Liver (tissue), 9 donors: ENCODE data around the gene TACR1. TPM values are rescaled to one million over a fixed set of nuclear protein-coding genes. Genes with fewer than 3 reads are reported as not detected.

Source experiments
- DNase-seq: peaks from one replicate; pipeline ENCODE4 v3.0.0-alpha.2; 2017; ENCODE audit warnings: low spot score
- H3K27ac ChIP-seq, 2 donors: one replicate each; pipeline ENCODE4 v1.7.0; 2013; ENCODE audit warnings: inconsistent platforms in 2 of 2, low read length in 2 of 2, control low read depth in 1 of 2, low read depth in 1 of 2, mild to moderate bottlenecking in 1 of 2
- H3K27me3 ChIP-seq, 4 donors: one replicate each; pipeline versions ENCODE4 v1.6.1 to v1.7.0; 2013; ENCODE audit warnings: low read length in 3 of 4, inconsistent platforms in 1 of 4, mild to moderate bottlenecking in 1 of 4, moderate library complexity in 1 of 4; ENCODE audit not compliant: control insufficient read depth in 4 of 4, insufficient read depth in 4 of 4
- H3K36me3 ChIP-seq, 4 donors: one replicate each; pipeline versions ENCODE4 v1.6.1 to v1.7.0; 2013; ENCODE audit warnings: low read length in 3 of 4, mild to moderate bottlenecking in 3 of 4, low read depth in 1 of 4, moderate library complexity in 1 of 4; ENCODE audit not compliant: control insufficient read depth in 4 of 4, insufficient read depth in 3 of 4
- H3K4me1 ChIP-seq, 4 donors: one replicate each; pipeline versions ENCODE4 v1.6.1 to v1.7.0; 2013; ENCODE audit warnings: low read length in 3 of 4, mild to moderate bottlenecking in 3 of 4, moderate library complexity in 1 of 4; ENCODE audit not compliant: control insufficient read depth in 4 of 4, insufficient read depth in 4 of 4
- H3K4me3 ChIP-seq, 3 donors: one replicate each; pipeline versions ENCODE4 v1.6.1 to v1.7.0; 2013; ENCODE audit warnings: low read length in 3 of 3, control low read depth in 1 of 3, low read depth in 1 of 3, mild to moderate bottlenecking in 1 of 3
- H3K9ac ChIP-seq, 2 donors: one replicate each; pipeline ENCODE4 v1.7.0; 2013; ENCODE audit warnings: low read length in 2 of 2, mild to moderate bottlenecking in 2 of 2, moderate library complexity in 2 of 2, control low read depth in 1 of 2, low read depth in 1 of 2
- H3K9me3 ChIP-seq, 4 donors: one replicate each; pipeline versions ENCODE4 v1.6.1 to v1.7.0; 2013; ENCODE audit warnings: low read length in 3 of 4; ENCODE audit not compliant: control insufficient read depth in 4 of 4
- CTCF ChIP-seq: fragments of 150-350 bp; IDR thresholded peaks from 2 replicates; pipeline ENCODE4 v1.5.1; 2017; ENCODE audit warnings: improper control_type of control experiment, low read depth, low read length; ENCODE audit not compliant: missing input control
- EGR1 ChIP-seq, 2 donors: IDR thresholded peaks; 2 replicates each; pipeline ENCODE4 v1.6.1; 2016 to 2018; ENCODE audit warnings: antibody characterized with exemption in 2 of 2, low read depth in 2 of 2
- FOXA1 ChIP-seq: IDR thresholded peaks from 2 replicates; pipeline ENCODE4 v1.6.1; 2016; ENCODE audit warnings: antibody characterized with exemption
- FOXA2 ChIP-seq: IDR thresholded peaks from 2 replicates; pipeline ENCODE4 v1.6.1; 2016; ENCODE audit warnings: antibody characterized with exemption
- GABPA ChIP-seq, 2 donors: IDR thresholded peaks in 1 of 2; conservative IDR thresholded peaks in 1 of 2; 2 replicates each; pipeline ENCODE4 v1.6.1; 2016; ENCODE audit warnings: antibody characterized with exemption in 2 of 2, mild to moderate bottlenecking in 1 of 2, moderate library complexity in 1 of 2
- HNF4A ChIP-seq, 2 donors: conservative IDR thresholded peaks; 2 replicates each; pipeline ENCODE4 v1.6.1; 2016; ENCODE audit warnings: antibody characterized with exemption in 2 of 2, mild to moderate bottlenecking in 2 of 2
- HNF4G ChIP-seq: IDR thresholded peaks from 2 replicates; pipeline ENCODE4 v1.6.1; 2016; ENCODE audit warnings: antibody characterized with exemption
- JUND ChIP-seq, 2 donors: IDR thresholded peaks; 2 replicates each; pipeline ENCODE4 v1.6.1; 2016; ENCODE audit warnings: antibody characterized with exemption in 2 of 2
- MAX ChIP-seq: IDR thresholded peaks from 2 replicates; pipeline ENCODE4 v1.6.1; 2016; ENCODE audit warnings: antibody characterized with exemption
- NR2F2 ChIP-seq: IDR thresholded peaks from 2 replicates; pipeline ENCODE4 v1.6.1; 2016; ENCODE audit warnings: antibody characterized with exemption
- RAD21 ChIP-seq, 2 donors: IDR thresholded peaks; 2 replicates each; pipeline ENCODE4 v1.6.1; 2016; ENCODE audit warnings: antibody characterized with exemption in 2 of 2, mild to moderate bottlenecking in 2 of 2
- RXRA ChIP-seq, 2 donors: IDR thresholded peaks; 2 replicates each; pipeline ENCODE4 v1.6.1; 2017 to 2018; ENCODE audit warnings: antibody characterized with exemption in 2 of 2, mild to moderate bottlenecking in 1 of 2
- SP1 ChIP-seq: IDR thresholded peaks from 2 replicates; pipeline ENCODE4 v1.6.1; 2018; ENCODE audit warnings: antibody characterized with exemption, mild to moderate bottlenecking
- TAF1 ChIP-seq: conservative IDR thresholded peaks from 2 replicates; pipeline ENCODE4 v1.6.1; 2016; ENCODE audit warnings: antibody characterized with exemption, mild to moderate bottlenecking
- YY1 ChIP-seq: IDR thresholded peaks from 2 replicates; pipeline ENCODE4 v1.6.1; 2016; ENCODE audit warnings: antibody characterized with exemption, mild to moderate bottlenecking
- WGBS: extraction: QIAGEN DNeasy Blood & Tissue Kit; methylation state at CpG from one replicate; pipeline ENCODE4 v1.1.7; 2013; 5-methylcytosine and 5-hydroxymethylcytosine counted together
- polyA plus RNA-seq, 2 donors: library from polyadenylated mRNA; stranded (reverse) in 1 of 2; unstranded in 1 of 2; fragments of 200-250 nt in 1 of 2; fragments of >200 nt in 1 of 2; fragmentation: Nextera tagmentation in 1 of 2; extraction: Ambion mirVana in 1 of 2; gene quantifications; one replicate each; pipeline versions ENCODE4 v1.2.1 to v1.2.3, GENCODE V29; 2013 to 2015
- total RNA-seq, 2 donors: library from RNA; depleted of rRNA; stranded (reverse); fragments of >200 nt; gene quantifications; one replicate each; pipeline ENCODE4 v1.2.3, GENCODE V29; 2014
- TF ChIP-seq, protein P1 (sequence below): IDR thresholded peaks from 2 replicates; pipeline ENCODE4 v1.6.1; 2016; ENCODE audit warnings: antibody characterized with exemption
- TF ChIP-seq, protein P2 (sequence below): IDR thresholded peaks from 2 replicates; pipeline ENCODE4 v1.6.1; 2016; ENCODE audit warnings: antibody characterized with exemption, mild to moderate bottlenecking
- TF ChIP-seq, protein P3 (sequence below): IDR thresholded peaks from 2 replicates; pipeline ENCODE4 v1.6.1; 2016; ENCODE audit warnings: antibody characterized with exemption
- donor health status: healthy.
- donor health status: healthy.
- donor health status: healthy.
- donor health status: healthy.
- donor health status: healthy.

TACR1 gene
- total and polyA plus RNA-seq, 4 donors = 0.02 to 0.84 (median 0.14) TPM; not detected in 1

GRCh38 chr2:75031906-75032803 is 167.2 kb downstream of the TACR1 start (continued):
- TF ChIP-seq CTCF = no peak
- TF ChIP-seq GABPA (IDR thresholded peaks at IDR 0.05 in 1 of 2, conservative IDR thresholded peaks at IDR 0.05 in 1 of 2) = no peak
- TF ChIP-seq JUND (IDR thresholded peaks at IDR 0.05) = no peak

- 94% methylated on average over 6 of the region's 6 CpGs for WGBS
- Histone ChIP-seq H3K27ac (no peak overlapping the region), H3K9me3 (no peaks in the 10 kb centered on the region), H3K27me3 (no peaks in the 10 kb centered on the region), H3K36me3 (no peaks in the 10 kb centered on the region), H3K9ac (no peak overlapping the region), H3K4me1 (no peaks in the 10 kb centered on the region), H3K4me3 (no peak overlapping the region)
- TF ChIP-seq FOXA1 = no peak
- TF ChIP-seq GABPA (IDR thresholded peaks at IDR 0.05 in 1 of 2, conservative IDR thresholded peaks at IDR 0.05 in 1 of 2) = no peak
- no peak for TF ChIP-seq YY1
- TF ChIP-seq MAX = no peak
- no peak for TF ChIP-seq RAD21 (IDR thresholded peaks at IDR 0.05)
- TF ChIP-seq RXRA (IDR thresholded peaks at IDR 0.05) = no peak
- no peak for TF ChIP-seq FOXA2
- TF ChIP-seq, protein P1, sequence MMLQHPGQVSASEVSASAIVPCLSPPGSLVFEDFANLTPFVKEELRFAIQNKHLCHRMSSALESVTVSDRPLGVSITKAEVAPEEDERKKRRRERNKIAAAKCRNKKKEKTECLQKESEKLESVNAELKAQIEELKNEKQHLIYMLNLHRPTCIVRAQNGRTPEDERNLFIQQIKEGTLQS = no peak
- no peak for TF ChIP-seq JUND (IDR thresholded peaks at IDR 0.05)
- TF ChIP-seq HNF4G = no peak
- TF ChIP-seq, protein P2, sequence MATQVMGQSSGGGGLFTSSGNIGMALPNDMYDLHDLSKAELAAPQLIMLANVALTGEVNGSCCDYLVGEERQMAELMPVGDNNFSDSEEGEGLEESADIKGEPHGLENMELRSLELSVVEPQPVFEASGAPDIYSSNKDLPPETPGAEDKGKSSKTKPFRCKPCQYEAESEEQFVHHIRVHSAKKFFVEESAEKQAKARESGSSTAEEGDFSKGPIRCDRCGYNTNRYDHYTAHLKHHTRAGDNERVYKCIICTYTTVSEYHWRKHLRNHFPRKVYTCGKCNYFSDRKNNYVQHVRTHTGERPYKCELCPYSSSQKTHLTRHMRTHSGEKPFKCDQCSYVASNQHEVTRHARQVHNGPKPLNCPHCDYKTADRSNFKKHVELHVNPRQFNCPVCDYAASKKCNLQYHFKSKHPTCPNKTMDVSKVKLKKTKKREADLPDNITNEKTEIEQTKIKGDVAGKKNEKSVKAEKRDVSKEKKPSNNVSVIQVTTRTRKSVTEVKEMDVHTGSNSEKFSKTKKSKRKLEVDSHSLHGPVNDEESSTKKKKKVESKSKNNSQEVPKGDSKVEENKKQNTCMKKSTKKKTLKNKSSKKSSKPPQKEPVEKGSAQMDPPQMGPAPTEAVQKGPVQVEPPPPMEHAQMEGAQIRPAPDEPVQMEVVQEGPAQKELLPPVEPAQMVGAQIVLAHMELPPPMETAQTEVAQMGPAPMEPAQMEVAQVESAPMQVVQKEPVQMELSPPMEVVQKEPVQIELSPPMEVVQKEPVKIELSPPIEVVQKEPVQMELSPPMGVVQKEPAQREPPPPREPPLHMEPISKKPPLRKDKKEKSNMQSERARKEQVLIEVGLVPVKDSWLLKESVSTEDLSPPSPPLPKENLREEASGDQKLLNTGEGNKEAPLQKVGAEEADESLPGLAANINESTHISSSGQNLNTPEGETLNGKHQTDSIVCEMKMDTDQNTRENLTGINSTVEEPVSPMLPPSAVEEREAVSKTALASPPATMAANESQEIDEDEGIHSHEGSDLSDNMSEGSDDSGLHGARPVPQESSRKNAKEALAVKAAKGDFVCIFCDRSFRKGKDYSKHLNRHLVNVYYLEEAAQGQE = no peak
- TF ChIP-seq HNF4A (conservative IDR thresholded peaks at IDR 0.05) = no peak
- no peak for TF ChIP-seq CTCF
- TF ChIP-seq SP1 = no peak
- TF ChIP-seq NR2F2 = no peak
- no peak for TF ChIP-seq TAF1
- no peak for TF ChIP-seq EGR1 (IDR thresholded peaks at IDR 0.05; ENCODE audit: low read depth in 2 of 2)
- TF ChIP-seq, protein P3, sequence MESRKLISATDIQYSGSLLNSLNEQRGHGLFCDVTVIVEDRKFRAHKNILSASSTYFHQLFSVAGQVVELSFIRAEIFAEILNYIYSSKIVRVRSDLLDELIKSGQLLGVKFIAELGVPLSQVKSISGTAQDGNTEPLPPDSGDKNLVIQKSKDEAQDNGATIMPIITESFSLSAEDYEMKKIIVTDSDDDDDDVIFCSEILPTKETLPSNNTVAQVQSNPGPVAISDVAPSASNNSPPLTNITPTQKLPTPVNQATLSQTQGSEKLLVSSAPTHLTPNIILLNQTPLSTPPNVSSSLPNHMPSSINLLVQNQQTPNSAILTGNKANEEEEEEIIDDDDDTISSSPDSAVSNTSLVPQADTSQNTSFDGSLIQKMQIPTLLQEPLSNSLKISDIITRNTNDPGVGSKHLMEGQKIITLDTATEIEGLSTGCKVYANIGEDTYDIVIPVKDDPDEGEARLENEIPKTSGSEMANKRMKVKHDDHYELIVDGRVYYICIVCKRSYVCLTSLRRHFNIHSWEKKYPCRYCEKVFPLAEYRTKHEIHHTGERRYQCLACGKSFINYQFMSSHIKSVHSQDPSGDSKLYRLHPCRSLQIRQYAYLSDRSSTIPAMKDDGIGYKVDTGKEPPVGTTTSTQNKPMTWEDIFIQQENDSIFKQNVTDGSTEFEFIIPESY = no peak
- no peak for DNase-seq
These were observed 168.1 kb downstream of the TACR1 start for GRCh38 chr2:75031171-75031570.
